Stomach smooth muscle (tissue), 2 donors: Measurements from ENCODE around the gene DYNLT3.

Experiments used
- H3K27ac ChIP-seq: one replicate; pipeline ENCODE4 v1.7.0; 2013; ENCODE audit warnings: mild to moderate bottlenecking, low read length, inconsistent platforms
- H3K27me3 ChIP-seq, 2 donors: one replicate each; pipeline ENCODE4 v1.7.0; 2013; ENCODE audit warnings: low read length in 2 of 2; ENCODE audit not compliant: insufficient read depth in 2 of 2, control insufficient read depth in 1 of 2
- H3K36me3 ChIP-seq, 2 donors: one replicate each; pipeline ENCODE4 v1.7.0; 2013; ENCODE audit warnings: low read length in 2 of 2; ENCODE audit not compliant: control insufficient read depth in 2 of 2, insufficient read depth in 2 of 2
- H3K4me1 ChIP-seq: one replicate; pipeline ENCODE4 v1.7.0; 2013; ENCODE audit warnings: low read length; ENCODE audit not compliant: control insufficient read depth, insufficient read depth
- H3K4me3 ChIP-seq, 2 donors: one replicate each; pipeline ENCODE4 v1.7.0; 2013; ENCODE audit warnings: low read length in 2 of 2
- H3K9ac ChIP-seq, 2 donors: one replicate each; pipeline ENCODE4 v1.7.0; 2013; ENCODE audit warnings: low read length in 2 of 2, mild to moderate bottlenecking in 1 of 2
- H3K9me3 ChIP-seq, 2 donors: one replicate each; pipeline ENCODE4 v1.7.0; 2013; ENCODE audit warnings: low read length in 2 of 2; ENCODE audit not compliant: control insufficient read depth in 2 of 2
- donor health status: healthy.
- donor health status: Pancreatic carcinoma.

DYNLT3 gene

GRCh38 chrX:37872303-37872655 is 24.9 kb upstream of the DYNLT3 start:
- Histone ChIP-seq H3K4me3 (no peak overlapping the region), H3K4me1 (no peaks in the 10 kb centered on the region), H3K27me3 (no peaks in the 10 kb centered on the region), H3K27ac (no peak overlapping the region), H3K9me3 (no peaks in the 10 kb centered on the region), H3K36me3 (no peaks in the 10 kb centered on the region), H3K9ac (no peak overlapping the region)

GRCh38 chrX:37871626-37872302 is 24.4 kb upstream of the DYNLT3 start:
- no peak overlapping the region for H3K4me3 ChIP-seq
- no peak overlapping the region for H3K9ac ChIP-seq
- H3K9me3 ChIP-seq: no peaks in the 10 kb centered on the region
- H3K27me3 ChIP-seq: no peaks in the 10 kb centered on the region
- H3K27ac ChIP-seq: no peak overlapping the region
- no peaks in the 10 kb centered on the region for H3K36me3 ChIP-seq
- H3K4me1 ChIP-seq: no peaks in the 10 kb centered on the region

- Histone ChIP-seq H3K4me1 (no peaks in the 10 kb centered on the region), H3K27ac (no peak overlapping the region), H3K4me3 (no peak overlapping the region), H3K27me3 (no peaks in the 10 kb centered on the region), H3K9me3 (no peaks in the 10 kb centered on the region), H3K9ac (no peak overlapping the region), H3K36me3 (no peaks in the 10 kb centered on the region)
These were observed 20.3 kb upstream of the DYNLT3 start for GRCh38 chrX:37867536-37868153.

GRCh38 chrX:37863728-37864127 is 16.4 kb upstream of the DYNLT3 start:
- Histone ChIP-seq H3K36me3 (no peaks in the 10 kb centered on the region), H3K27ac (no peak overlapping the region), H3K4me3 (no peak overlapping the region), H3K27me3 (peaks cover 0 to 2% of the 10 kb centered on the region in 2 donors), H3K4me1 (no peaks in the 10 kb centered on the region), H3K9me3 (no peaks in the 10 kb centered on the region), H3K9ac (no peak overlapping the region)

- Histone ChIP-seq H3K36me3 (no peaks in the 10 kb centered on the region), H3K27me3 (peaks cover 0 to 2% of the 10 kb centered on the region in 2 donors), H3K27ac (no peak overlapping the region), H3K9ac (no peak overlapping the region), H3K4me3 (no peak overlapping the region), H3K4me1 (no peaks in the 10 kb centered on the region), H3K9me3 (no peaks in the 10 kb centered on the region)
These were observed 15.5 kb upstream of the DYNLT3 start for GRCh38 chrX:37862851-37863250.

GRCh38 chrX:37860721-37861120 is 13.3 kb upstream of the DYNLT3 start:
- no peak overlapping the region for H3K27ac ChIP-seq
- H3K36me3 ChIP-seq: no peaks in the 10 kb centered on the region
- no peaks in the 10 kb centered on the region for H3K9me3 ChIP-seq
- no peak overlapping the region for H3K4me3 ChIP-seq
- peaks cover 0 to 9% of the 10 kb centered on the region in 2 donors for H3K27me3 ChIP-seq
- no peak overlapping the region for H3K9ac ChIP-seq
- H3K4me1 ChIP-seq: no peaks in the 10 kb centered on the region

- H3K9me3 ChIP-seq: no peaks in the 10 kb centered on the region
- H3K27me3 ChIP-seq: peaks cover 0 to 11% of the 10 kb centered on the region in 2 donors
- no peaks in the 10 kb centered on the region for H3K36me3 ChIP-seq
- H3K4me1 ChIP-seq: no peaks in the 10 kb centered on the region
- H3K9ac ChIP-seq: no peak overlapping the region
- no peak overlapping the region for H3K4me3 ChIP-seq
- H3K27ac ChIP-seq: no peak overlapping the region
These were observed 7.4 kb upstream of the DYNLT3 start for GRCh38 chrX:37854748-37855147.

- Histone ChIP-seq H3K36me3 (no peaks in the 10 kb centered on the region), H3K9me3 (no peaks in the 10 kb centered on the region), H3K9ac (no peak overlapping the region), H3K4me3 (no peak overlapping the region), H3K4me1 (no peaks in the 10 kb centered on the region), H3K27me3 (peaks cover 0 to 11% of the 10 kb centered on the region in 2 donors), H3K27ac (no peak overlapping the region)
These were observed 6.8 kb upstream of the DYNLT3 start for GRCh38 chrX:37854148-37854547.

DNA sequence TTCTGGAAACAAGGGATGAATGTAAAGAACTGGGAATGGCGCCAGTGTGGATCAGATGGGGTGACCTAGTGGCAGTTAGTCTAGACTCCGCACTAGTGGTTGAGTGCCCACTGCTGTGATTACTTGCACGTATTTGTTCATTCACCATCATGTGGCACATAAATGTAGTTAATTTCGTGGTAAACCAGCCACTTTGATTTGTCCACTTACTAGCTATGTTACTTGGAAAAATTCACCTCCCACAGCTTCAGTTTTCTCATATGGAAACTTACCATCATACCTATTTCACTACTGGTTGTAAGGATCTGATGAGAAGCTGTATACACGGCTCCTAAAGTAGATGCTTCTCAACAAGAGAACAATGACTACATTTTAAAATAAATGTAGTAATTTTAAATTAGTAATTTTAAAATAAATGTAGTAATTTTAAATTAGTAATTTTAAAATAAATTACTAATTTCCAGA is 394 bp upstream of the DYNLT3 start:
- Histone ChIP-seq H3K9ac (peak overlapping the region; percentile 82 to 84), H3K9me3 (no peaks in the 10 kb centered on the region), H3K27me3 (peaks cover 0 to 5% of the 10 kb centered on the region in 2 donors), H3K27ac (peak overlapping the region; percentile 71), H3K36me3 (no peaks in the 10 kb centered on the region), H3K4me1 (no peaks in the 10 kb centered on the region), H3K4me3 (peak overlapping the region; percentile 75)

DNA sequence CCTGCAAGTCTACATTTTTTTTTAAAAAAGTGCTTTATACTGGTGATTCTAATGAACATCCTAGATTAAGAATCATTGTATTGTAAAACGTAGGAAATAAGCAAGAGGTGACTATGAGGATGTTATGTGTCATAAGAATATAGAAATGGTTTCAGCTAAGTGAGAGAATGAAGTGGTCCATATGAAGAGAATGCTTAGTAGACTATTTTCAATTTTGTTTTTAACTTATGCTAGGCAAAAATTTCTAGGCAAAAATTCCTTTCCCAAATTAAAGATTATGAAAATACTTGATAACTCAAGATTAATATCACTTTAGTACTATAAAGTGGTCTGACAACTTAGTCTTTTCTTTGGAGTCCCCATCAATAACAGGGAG is 825 bp downstream of the DYNLT3 start:
- peak overlapping the region; percentile 82 to 84 for H3K9ac ChIP-seq
- no peaks in the 10 kb centered on the region for H3K4me1 ChIP-seq
- H3K36me3 ChIP-seq: no peaks in the 10 kb centered on the region
- H3K4me3 ChIP-seq: peak overlapping the region; percentile 75
- H3K9me3 ChIP-seq: no peaks in the 10 kb centered on the region
- H3K27ac ChIP-seq: peak overlapping the region; percentile 71
- H3K27me3 ChIP-seq: peaks cover 0 to 5% of the 10 kb centered on the region in 2 donors

DNA sequence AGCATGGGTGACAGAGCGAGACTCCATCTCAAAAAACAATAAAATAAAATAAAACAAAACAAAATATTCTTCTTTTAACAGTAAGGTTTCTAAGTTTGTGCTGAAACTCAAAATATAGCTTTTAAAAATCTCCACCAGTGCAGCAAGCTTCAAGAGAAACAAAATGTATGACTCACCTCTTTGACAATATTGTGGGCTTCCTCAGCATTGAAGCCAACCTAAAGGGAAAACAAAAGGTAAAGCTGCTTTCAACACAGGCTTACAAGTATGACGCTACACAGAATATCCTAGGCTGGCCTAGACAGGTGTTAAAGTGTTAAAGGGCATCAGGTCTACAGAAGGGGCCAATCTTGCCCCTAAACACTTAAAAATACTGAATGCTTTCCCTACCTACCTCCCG is 1.2 kb downstream of the DYNLT3 start:
- H3K9me3 ChIP-seq: no peaks in the 10 kb centered on the region
- H3K4me3 ChIP-seq: no peak overlapping the region
- H3K9ac ChIP-seq: peak overlapping the region in 1 of 2 donors; percentile 82
- peaks cover 0 to under 1% of the 10 kb centered on the region in 2 donors for H3K27me3 ChIP-seq
- no peaks in the 10 kb centered on the region for H3K36me3 ChIP-seq
- no peaks in the 10 kb centered on the region for H3K4me1 ChIP-seq
- no peak overlapping the region for H3K27ac ChIP-seq
